GM21717 (cell line): ENCODE data around the gene C17orf114.

ENCODE experiments used
- ATAC-seq: cut with Tn5 transposase; IDR thresholded peaks from one replicate; pipeline ENCODE4 v1.9.1; 2021; ENCODE audit warnings: mild to moderate bottlenecking, moderate library complexity; ENCODE audit not compliant: unreplicated experiment

The C17orf114 gene

GRCh38 chr17:4823373-4824089 is 21.4 kb upstream of the C17orf114 start:
- no peak for ATAC-seq

GRCh38 chr17:4822835-4823234 is 20.7 kb upstream of the C17orf114 start:
- no peak for ATAC-seq

GRCh38 chr17:4818276-4818675 is 16.1 kb upstream of the C17orf114 start:
- no peak for ATAC-seq

- ATAC-seq, result no peak
These were observed 14.7 kb upstream of the C17orf114 start for GRCh38 chr17:4816826-4817225.

GRCh38 chr17:4815043-4815675 is 13.0 kb upstream of the C17orf114 start:
- no peak for ATAC-seq

GRCh38 chr17:4812690-4813089 is 10.6 kb upstream of the C17orf114 start:
- ATAC-seq, result no peak

- no peak for ATAC-seq
These were observed 9.3 kb upstream of the C17orf114 start for GRCh38 chr17:4811471-4811870.

GRCh38 chr17:4810696-4811290 is 8.7 kb upstream of the C17orf114 start:
- no peak for ATAC-seq

- no peak for ATAC-seq
These were observed 6.2 kb upstream of the C17orf114 start for GRCh38 chr17:4808378-4808767.

GRCh38 chr17:4807605-4808377 is 5.7 kb upstream of the C17orf114 start:
- ATAC-seq, result peak; percentile 5

GRCh38 chr17:4806777-4807604 is 4.9 kb upstream of the C17orf114 start, which contains the start of gene PLD2:
TSS of gene PLD2 (plus strand) at chr17:4807152. CDS start at chr17:4807773, 621 bp downstream.
- ATAC-seq, result peak; percentile 68

GRCh38 chr17:4806456-4806776 is 4.3 kb upstream of the C17orf114 start:
- peak; percentile 13 for ATAC-seq

GRCh38 chr17:4800462-4801196 is 1.5 kb downstream of the C17orf114 start:
- no peak for ATAC-seq

GRCh38 chr17:4796552-4796920 is 5.6 kb downstream of the C17orf114 start:
- no peak for ATAC-seq

- ATAC-seq, result no peak
These were observed 7.0 kb downstream of the C17orf114 start for GRCh38 chr17:4795168-4795567.

- no peak for ATAC-seq
These were observed 11.4 kb downstream of the C17orf114 start for GRCh38 chr17:4790705-4791088.

GRCh38 chr17:4789951-4790704 is 12.0 kb downstream of the C17orf114 start:
- peak; percentile 68 for ATAC-seq

GRCh38 chr17:4789701-4789950 is 12.5 kb downstream of the C17orf114 start:
- ATAC-seq, result peak; percentile 27

GRCh38 chr17:4788807-4789700 is 13.1 kb downstream of the C17orf114 start, which contains the start of gene GLTPD2:
TSS of gene GLTPD2 (plus strand) at chr17:4788964. CDS start at chr17:4789012, 48 bp downstream.
- peak; percentile 14 for ATAC-seq
